HG03378 (cell line): ENCODE results near the gene CHKA.

Experiments used
- ATAC-seq: cut with Tn5 transposase; IDR thresholded peaks from one replicate; pipeline ENCODE4 v1.9.1; 2021; ENCODE audit warnings: mild to moderate bottlenecking, moderate library complexity; ENCODE audit not compliant: unreplicated experiment

The CHKA gene

GRCh38 chr11:68036141-68036716 is 85.0 kb downstream of the CHKA start:
- ATAC-seq: no peak

GRCh38 chr11:68035266-68035876 is 85.8 kb downstream of the CHKA start:
- no peak for ATAC-seq

GRCh38 chr11:68033708-68034045 is 87.5 kb downstream of the CHKA start:
- no peak for ATAC-seq

GRCh38 chr11:68032997-68033707 is 88.0 kb downstream of the CHKA start:
- no peak for ATAC-seq

GRCh38 chr11:68032003-68032402 is 89.2 kb downstream of the CHKA start:
- no peak for ATAC-seq

GRCh38 chr11:68031144-68031464 is 90.1 kb downstream of the CHKA start:
- ATAC-seq: no peak

- peak; percentile 91 for ATAC-seq
These were observed 90.7 kb downstream of the CHKA start, which contains the start of gene NDUFS8 for GRCh38 chr11:68030318-68031143. NDUFS8 (plus strand) TSS chr11:68030681; CDS start chr11:68032152, 1,471 bp downstream.

GRCh38 chr11:68028802-68029545 is 92.2 kb downstream of the CHKA start:
- ATAC-seq: no peak

GRCh38 chr11:68027667-68028066 is 93.5 kb downstream of the CHKA start:
- ATAC-seq: no peak

GRCh38 chr11:68026391-68027105 is 94.6 kb downstream of the CHKA start:
- no peak for ATAC-seq

- ATAC-seq: no peak
These were observed 96.1 kb downstream of the CHKA start for GRCh38 chr11:68025047-68025446.

GRCh38 chr11:68024508-68024907 is 96.7 kb downstream of the CHKA start:
- ATAC-seq: no peak

- no peak for ATAC-seq
These were observed 98.7 kb downstream of the CHKA start for GRCh38 chr11:68022531-68022930.

GRCh38 chr11:68021167-68021787 is 99.9 kb downstream of the CHKA start:
- ATAC-seq: no peak

GRCh38 chr11:68020575-68020974 is 100.6 kb downstream of the CHKA start:
- ATAC-seq: no peak

- ATAC-seq: no peak
These were observed 101.7 kb downstream of the CHKA start for GRCh38 chr11:68019486-68019885.

- ATAC-seq: no peak
These were observed 102.4 kb downstream of the CHKA start for GRCh38 chr11:68018730-68019190.

GRCh38 chr11:68017980-68018729 is 103.0 kb downstream of the CHKA start:
- no peak for ATAC-seq
